Left ventricle myocardium inferior (tissue), 1 donor: Measurements from ENCODE around the gene PHETA1. TPM values are rescaled to one million over a fixed set of nuclear protein-coding genes. Genes with fewer than 3 reads are reported as not detected.

Experiments used
- DNase-seq: peaks from one replicate; pipeline ENCODE4 v3.0.0-alpha.2; 2020
- H3K27ac ChIP-seq: fragments of 200-600 bp; replicated peaks from 2 replicates; pipeline ENCODE4 v1.8.0; 2021
- H3K27me3 ChIP-seq: fragments of 200-600 bp; 2 replicates; pipeline ENCODE4 v1.8.0; 2021; ENCODE audit warnings: low read depth
- H3K36me3 ChIP-seq: fragments of 200-600 bp; 2 replicates; pipeline ENCODE4 v1.8.0; 2021
- H3K4me1 ChIP-seq: fragments of 200-600 bp; 2 replicates; pipeline ENCODE4 v1.8.0; 2021
- H3K4me3 ChIP-seq: fragments of 200-600 bp; 2 replicates; pipeline ENCODE4 v1.8.0; 2021; ENCODE audit warnings: mild to moderate bottlenecking, moderate library complexity
- H3K9me3 ChIP-seq: fragments of 200-600 bp; replicated peaks from 2 replicates; pipeline ENCODE4 v1.8.0; 2021
- CTCF ChIP-seq: fragments of 200-600 bp; IDR thresholded peaks from 2 replicates; pipeline ENCODE4 v1.8.0; 2021; ENCODE audit warnings: antibody characterized with exemption, mild to moderate bottlenecking, borderline replicate concordance
- intact Hi-C: fragments of 100-400 bp; cut with micrococcal nuclease; formaldehyde crosslinking; loops from one replicate; pipeline ENCODE4 v1.11.0; 2022
- total RNA-seq: library from RNA; stranded (reverse); fragmentation: NEBNext Ultra II Directional; extraction: Animal tissue kit (Norgen Biotek cat#: 25700); gene quantifications from one replicate; pipeline ENCODE4 v1.2.1, GENCODE V29; 2021
- donor health status: DM: no; HTN: yes; CAD: no; lungs with severe emphysema.

Gene PHETA1
- total RNA-seq, 1 donor from 2014 or later: 29.8 TPM

- Histone ChIP-seq H3K27me3 (peaks cover 37% of the 10 kb centered on the region), H3K4me3 (no peak overlapping the region), H3K4me1 (no peaks in the 10 kb centered on the region), H3K9me3 (no peaks in the 10 kb centered on the region), H3K36me3 (no peaks in the 10 kb centered on the region), H3K27ac (no peak overlapping the region)
- no peak for TF ChIP-seq CTCF
- intact Hi-C loops: no loop called here
- DNase-seq: no peak
Measured at GRCh38 chr12:111321317-111321716, 47.6 kb downstream of the PHETA1 start.

GRCh38 chr12:111320258-111321050, 48.4 kb downstream of the PHETA1 start:
- intact Hi-C loops: no loop called here
- Histone ChIP-seq H3K27ac (no peak overlapping the region), H3K27me3 (peaks cover 37% of the 10 kb centered on the region), H3K9me3 (no peaks in the 10 kb centered on the region), H3K4me3 (no peak overlapping the region), H3K36me3 (no peaks in the 10 kb centered on the region), H3K4me1 (no peaks in the 10 kb centered on the region)
- no peak for DNase-seq
- TF ChIP-seq CTCF: no peak

- no peak overlapping the region for H3K4me3 ChIP-seq
- no peaks in the 10 kb centered on the region for H3K36me3 ChIP-seq
- TF ChIP-seq CTCF: no peak
- peaks cover 41% of the 10 kb centered on the region for H3K27me3 ChIP-seq
- H3K27ac ChIP-seq: no peak overlapping the region
- intact Hi-C loops: loop anchor here (10.0 kb wide), 1 partner anchor 385 kb away; no protein-coding TSS in a partner anchor
- no peak for DNase-seq
- H3K9me3 ChIP-seq: no peaks in the 10 kb centered on the region
- no peaks in the 10 kb centered on the region for H3K4me1 ChIP-seq
Measured at GRCh38 chr12:111319600-111320257, 49.2 kb downstream of the PHETA1 start.

- Histone ChIP-seq H3K27me3 (peaks cover 49% of the 10 kb centered on the region), H3K27ac (no peak overlapping the region), H3K9me3 (no peaks in the 10 kb centered on the region), H3K4me3 (no peak overlapping the region), H3K4me1 (no peaks in the 10 kb centered on the region), H3K36me3 (no peaks in the 10 kb centered on the region)
- intact Hi-C loops: loop anchor here (10.0 kb wide), 1 partner anchor 384 kb away; no protein-coding TSS in a partner anchor
- DNase-seq: no peak
- TF ChIP-seq CTCF: no peak
Measured at GRCh38 chr12:111318450-111318849, 50.4 kb downstream of the PHETA1 start.

GRCh38 chr12:111316671-111317070, 52.2 kb downstream of the PHETA1 start:
- Histone ChIP-seq H3K9me3 (no peaks in the 10 kb centered on the region), H3K36me3 (no peaks in the 10 kb centered on the region), H3K4me1 (no peaks in the 10 kb centered on the region), H3K27ac (no peak overlapping the region), H3K27me3 (peaks cover 49% of the 10 kb centered on the region), H3K4me3 (no peak overlapping the region)
- intact Hi-C loops: loop anchor here (10.0 kb wide), 1 partner anchor 382 kb away; no protein-coding TSS in a partner anchor
- DNase-seq: no peak
- TF ChIP-seq CTCF: no peak
